ENCODE data around the gene AGMO.

The AGMO gene

GRCh38 chr7:15561835-15562234 lies at the start of gene AGMO:
Gene AGMO (minus strand): TSS chr7:15562015.
- DNase-seq (ENCODE audit: low read depth, low spot score), result peak; percentile 59

DNA sequence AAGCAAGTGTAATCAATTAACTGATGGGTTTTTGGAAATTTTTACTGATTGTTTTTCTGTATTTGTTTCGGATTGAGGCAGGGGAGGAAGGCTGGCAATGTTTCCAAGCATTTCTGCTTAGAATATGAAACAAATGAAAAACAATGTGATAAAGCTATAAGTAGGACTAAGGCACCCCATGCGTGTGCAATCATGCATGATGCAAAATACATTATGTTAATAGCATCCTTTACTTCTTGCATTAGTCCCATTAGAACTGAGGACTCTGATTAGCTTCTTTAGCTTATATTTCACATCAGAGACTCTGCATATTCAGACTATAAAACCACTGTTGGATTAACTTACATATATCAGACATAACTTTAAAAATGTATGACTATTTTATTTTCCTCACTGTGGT lies 48.7 kb upstream of the AGMO start:
- DNase-seq (ENCODE audit: low read depth, low spot score), result no peak

DNA sequence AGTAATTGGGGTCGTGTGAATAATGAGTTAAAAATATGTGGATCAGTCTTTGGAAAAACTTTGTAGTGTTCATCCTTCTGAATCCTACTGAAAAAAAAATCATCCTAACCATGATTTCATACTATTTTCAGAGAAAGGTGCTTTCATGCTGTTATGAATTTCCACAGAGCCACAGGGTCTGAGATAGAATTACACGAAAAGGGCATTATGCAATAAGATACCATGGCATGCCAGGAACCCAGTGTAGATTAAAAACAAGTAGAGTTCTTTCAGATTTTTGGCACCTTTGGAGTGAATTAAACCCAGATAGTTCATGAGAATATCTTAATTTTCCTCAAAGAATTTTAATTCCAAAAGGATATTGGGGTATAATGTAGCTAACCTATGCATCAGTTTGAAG lies 47.5 kb upstream of the AGMO start:
- DNase-seq (ENCODE audit: low read depth, low spot score), result no peak

DNA sequence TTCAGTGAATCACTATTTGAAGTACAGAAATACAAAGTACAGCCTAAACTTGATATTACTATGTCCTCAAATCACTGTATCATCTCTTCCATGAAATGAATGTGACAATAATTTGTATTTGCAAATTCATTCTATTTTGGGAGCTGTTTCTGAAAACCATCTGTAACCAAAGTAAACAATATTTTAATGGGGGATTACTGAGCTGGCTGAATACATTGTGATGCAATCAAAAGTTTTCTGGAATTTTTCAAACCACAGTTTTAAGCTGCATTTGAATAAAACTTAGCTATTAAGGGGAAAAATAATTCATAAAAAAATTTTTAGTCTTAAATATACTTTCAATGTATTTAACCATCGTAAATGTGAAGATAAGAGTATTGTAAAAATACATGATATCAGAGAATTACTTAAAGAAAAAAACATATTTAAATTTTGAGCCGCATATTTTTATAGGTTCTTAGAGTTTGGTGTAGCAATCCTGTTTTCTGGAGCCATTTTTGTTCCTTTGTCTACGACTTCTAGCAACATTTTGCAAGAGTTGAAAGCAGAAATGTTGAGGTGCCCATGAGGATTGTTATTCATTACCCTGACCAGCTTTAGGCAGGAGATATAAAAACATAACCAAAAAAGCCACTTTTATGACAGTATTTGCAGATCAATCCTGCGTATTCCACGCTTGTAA lies 45.9 kb upstream of the AGMO start:
- no peak for DNase-seq (ENCODE audit: low read depth, low spot score)

GRCh38 chr7:15606561-15606960 lies 44.7 kb upstream of the AGMO start:
- DNase-seq (ENCODE audit: low read depth, low spot score), result no peak

- DNase-seq (ENCODE audit: low read depth, low spot score), result no peak
Observed at GRCh38 chr7:15604166-15604565, 42.4 kb upstream of the AGMO start.

DNA sequence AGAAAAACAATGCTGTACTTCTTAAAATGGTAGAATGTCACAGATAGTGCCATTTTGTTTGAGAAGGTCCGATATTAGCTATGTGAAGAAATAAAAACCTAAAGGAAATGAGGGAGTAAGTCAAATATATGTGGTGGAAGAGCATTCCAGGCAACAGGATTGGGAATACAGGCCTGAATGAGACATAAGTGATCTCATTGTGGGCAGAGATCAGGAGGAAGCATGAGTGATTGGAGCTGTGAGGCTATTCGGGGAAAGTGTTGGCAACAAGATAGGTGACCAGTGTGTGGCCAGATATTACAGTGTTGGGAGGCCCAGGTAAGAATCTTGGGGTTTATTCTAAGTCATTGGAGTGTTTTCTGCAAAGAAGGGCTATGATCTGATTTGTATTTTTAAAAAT lies 41.3 kb upstream of the AGMO start:
- DNase-seq (ENCODE audit: low read depth, low spot score), result no peak

DNA sequence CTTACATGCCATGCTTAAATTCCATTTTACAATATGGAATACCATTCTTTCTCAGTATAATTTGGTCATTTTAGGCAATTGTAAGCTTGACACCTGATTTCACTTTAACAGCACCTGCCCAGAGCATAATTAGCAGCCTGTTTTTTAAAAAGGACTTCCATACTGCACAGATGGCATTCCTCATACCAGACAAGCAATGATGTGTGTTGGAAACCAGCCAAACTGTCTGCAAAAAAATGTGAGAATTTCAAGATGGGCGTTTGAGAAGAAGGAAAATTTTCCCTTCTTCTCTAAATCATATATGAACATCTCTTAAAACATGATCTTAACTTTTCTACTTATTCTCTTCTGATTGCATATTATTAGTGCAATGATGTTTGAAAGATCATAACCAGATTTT lies 40.4 kb upstream of the AGMO start:
- DNase-seq (ENCODE audit: low read depth, low spot score), result no peak

- DNase-seq (ENCODE audit: low read depth, low spot score), result no peak
Observed at GRCh38 chr7:15601175-15601574, 39.4 kb upstream of the AGMO start.

GRCh38 chr7:15600298-15600697 lies 38.5 kb upstream of the AGMO start:
- no peak for DNase-seq (ENCODE audit: low read depth, low spot score)

- DNase-seq (ENCODE audit: low read depth, low spot score), result no peak
Observed at GRCh38 chr7:15594461-15594860, 32.6 kb upstream of the AGMO start.

GRCh38 chr7:15593382-15593781 lies 31.6 kb upstream of the AGMO start:
- no peak for DNase-seq (ENCODE audit: low read depth, low spot score)

DNA sequence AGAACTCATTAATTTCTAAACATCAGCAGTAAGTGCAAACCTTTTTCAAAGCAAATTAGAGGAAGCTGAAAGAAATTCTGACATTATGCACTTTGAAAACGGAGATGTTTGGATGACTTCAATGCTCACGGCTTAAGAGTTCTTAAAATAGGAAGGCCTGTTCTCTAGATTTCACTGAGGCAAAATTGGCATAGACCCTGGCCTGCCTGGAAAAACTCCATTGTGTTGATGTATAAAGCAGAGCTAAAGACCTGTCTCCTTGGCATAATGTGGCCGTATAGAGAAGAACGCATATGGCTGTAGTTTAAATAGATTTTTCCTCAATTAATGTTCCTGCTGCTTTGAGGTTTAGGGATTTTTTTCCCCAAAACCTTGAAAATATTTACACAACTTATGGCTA lies 24.5 kb upstream of the AGMO start:
- DNase-seq (ENCODE audit: low read depth, low spot score), result no peak

GRCh38 chr7:15584575-15584974 lies 22.8 kb upstream of the AGMO start:
- DNase-seq (ENCODE audit: low read depth, low spot score), result no peak

- no peak for DNase-seq (ENCODE audit: low read depth, low spot score)
Observed at GRCh38 chr7:15582773-15583172, 21.0 kb upstream of the AGMO start.

DNA sequence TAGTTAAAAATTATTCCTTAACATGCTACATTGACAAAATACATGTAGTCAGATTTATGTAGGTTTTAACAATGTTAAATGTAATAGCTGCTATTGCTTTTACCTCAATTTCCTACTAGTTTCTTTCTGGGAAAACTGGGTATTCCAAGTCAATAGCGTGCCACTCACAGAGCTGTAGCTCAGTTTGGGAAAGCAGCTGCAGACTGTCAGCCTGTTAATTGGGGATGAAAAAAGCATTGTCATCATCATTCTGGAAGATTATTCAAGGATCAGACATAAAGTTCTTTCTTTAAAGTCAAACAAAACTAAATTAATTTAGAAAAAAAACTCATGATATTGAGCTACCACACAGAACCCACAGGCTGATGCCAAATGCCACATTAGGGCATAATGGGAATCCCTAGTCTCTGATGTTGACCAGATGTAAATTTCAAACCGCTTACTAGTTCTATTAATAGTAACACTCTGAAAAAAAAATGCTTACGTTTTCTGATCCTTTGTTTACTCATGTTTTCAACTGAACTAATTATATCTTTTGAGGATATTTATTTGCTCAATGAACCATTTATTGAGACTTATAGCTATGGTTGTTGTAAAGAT lies 19.6 kb upstream of the AGMO start:
- no peak for DNase-seq (ENCODE audit: low read depth, low spot score)

DNA sequence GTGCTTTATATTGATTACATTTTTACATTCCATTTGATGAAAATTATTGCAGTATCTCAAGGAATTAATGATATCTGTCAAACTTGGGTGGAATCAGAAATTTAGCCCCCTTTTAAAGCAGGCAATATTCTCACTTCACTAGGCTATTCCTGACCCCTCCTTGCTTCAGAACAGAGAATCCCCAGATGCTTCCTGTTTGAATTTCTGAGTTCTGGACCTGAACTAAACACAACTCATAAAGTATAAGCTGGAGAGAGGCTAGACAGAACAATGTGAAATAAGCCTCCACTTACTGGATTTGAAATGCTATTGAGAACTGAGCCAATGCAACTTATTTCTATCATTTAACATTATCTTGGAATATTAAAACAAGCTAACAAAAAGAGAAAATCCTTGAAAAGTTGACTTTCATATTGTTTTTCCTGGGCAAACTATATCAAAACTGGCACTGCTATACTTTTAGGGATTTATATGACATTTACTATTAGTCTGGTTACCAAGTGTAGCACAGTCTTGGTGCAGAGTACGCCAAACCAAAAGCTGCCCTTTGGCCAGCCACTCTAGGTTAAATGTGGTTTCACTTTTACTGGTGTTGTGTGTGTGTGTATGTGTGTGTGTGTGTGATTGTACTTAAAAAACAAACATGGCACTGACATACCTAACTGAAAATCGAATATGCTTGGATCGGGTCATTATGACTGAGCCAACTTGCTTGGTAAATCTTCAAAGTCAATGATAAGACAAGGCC lies 19.0 kb upstream of the AGMO start:
- DNase-seq (ENCODE audit: low read depth, low spot score), result no peak

- no peak for DNase-seq (ENCODE audit: low read depth, low spot score)
Observed at GRCh38 chr7:15577600-15577999, 15.8 kb upstream of the AGMO start.

DNA sequence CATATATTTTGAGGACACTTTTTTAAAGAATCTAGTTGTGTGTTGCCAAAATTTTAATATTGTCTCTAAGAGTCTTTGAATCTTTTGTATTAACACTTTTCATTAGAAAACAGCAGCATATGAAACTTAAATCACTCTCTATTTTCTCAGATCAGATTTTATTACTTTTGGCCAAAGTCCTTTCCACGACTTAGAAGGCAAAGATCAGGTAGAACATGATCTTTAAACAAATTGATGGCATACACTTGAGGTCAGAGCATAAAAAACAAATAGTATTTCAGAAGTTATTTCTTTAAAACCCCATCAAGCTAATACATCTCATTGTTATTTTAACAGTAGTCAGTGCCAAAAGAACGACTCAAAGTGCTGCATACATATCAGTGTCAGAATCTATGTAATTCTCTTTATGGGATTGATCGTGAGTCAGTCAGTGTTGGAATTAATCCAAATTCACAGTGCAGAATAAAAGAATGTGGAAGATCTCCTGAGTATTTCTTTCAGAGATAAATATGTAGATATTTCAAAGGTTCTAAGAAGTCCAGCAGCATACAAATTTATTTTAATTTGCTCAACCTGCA lies 9.6 kb upstream of the AGMO start:
- DNase-seq (ENCODE audit: low read depth, low spot score), result no peak

GRCh38 chr7:15567652-15568051 lies 5.8 kb upstream of the AGMO start:
- DNase-seq (ENCODE audit: low read depth, low spot score), result no peak

- DNase-seq (ENCODE audit: low read depth, low spot score), result no peak
Observed at GRCh38 chr7:15567036-15567435, 5.2 kb upstream of the AGMO start.

- DNase-seq (ENCODE audit: low read depth, low spot score), result no peak
Observed at GRCh38 chr7:15566476-15566875, 4.7 kb upstream of the AGMO start.

DNA sequence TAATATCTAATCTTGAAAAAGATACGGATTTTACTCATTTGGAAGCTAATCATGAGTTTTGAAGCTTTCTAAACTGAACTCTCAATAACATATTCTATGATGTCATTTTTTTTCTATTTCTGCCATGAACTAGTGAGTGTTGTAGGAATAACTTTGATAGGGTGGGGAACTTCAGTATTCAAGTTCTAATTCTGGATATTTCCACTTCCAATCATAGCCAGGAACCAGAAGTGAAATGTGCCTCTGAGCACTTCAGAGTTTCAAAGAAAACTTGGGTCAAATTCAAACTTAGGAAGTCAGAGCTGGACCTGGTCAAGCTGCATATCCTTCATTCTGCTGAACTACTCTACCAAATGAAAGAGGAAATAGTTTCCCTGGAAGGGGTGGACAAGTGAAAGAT lies 847 bp downstream of the AGMO start:
- DNase-seq (ENCODE audit: low read depth, low spot score), result no peak
